GM19438 (cell line): ENCODE measurements around the gene FXYD3.
"Not testable (repeated sequence)": the region's sequence is repeated elsewhere in the genome, so short reads cannot be mapped to it uniquely, and the experiment has no call there.

Source experiments
- ATAC-seq: cut with Tn5 transposase; IDR thresholded peaks from one replicate; pipeline ENCODE4 v1.9.1; 2021; ENCODE audit warnings: low read depth; ENCODE audit not compliant: unreplicated experiment

FXYD3 gene

DNA sequence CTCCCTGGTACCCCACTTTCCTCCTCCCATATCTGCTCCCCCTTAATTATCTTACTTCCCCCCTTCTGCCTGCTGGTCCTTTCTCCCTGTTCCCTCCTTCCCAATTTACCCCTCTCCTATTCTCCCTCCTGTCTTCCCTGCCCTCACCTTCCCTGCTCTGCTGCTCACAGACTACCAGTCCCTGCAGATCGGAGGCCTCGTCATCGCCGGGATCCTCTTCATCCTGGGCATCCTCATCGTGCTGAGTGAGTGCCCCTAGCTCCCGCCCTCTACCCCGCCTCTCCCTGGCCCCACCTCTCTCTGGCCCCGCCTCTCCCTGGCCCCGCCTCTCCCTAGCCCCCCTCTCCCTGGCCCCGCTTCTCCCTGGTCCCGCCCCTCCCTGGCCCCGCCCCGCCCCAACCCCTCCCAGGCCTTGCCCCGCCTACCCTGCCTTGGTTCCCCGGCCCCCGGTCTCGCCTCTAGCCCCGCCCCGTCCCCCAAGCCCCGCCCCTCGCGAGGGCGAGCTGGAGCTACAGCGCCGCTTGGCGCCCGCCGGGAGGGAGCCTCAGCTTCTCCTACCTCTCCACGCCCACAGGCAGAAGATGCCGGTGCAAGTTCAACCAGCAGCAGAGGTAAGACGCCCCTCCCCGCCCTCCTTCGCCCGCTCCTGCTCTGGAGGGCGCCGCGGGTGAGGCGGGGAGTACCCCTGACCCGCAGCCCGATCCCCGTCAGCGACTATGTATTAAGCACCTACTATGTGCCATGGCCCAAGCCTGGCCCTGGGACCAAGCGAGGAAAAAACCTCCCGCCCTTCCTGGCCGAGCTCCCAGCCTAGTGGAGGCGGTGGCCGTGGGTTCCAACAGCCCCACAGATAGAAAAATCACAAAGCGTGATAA is 25.6 kb downstream of the FXYD3 start:
- ATAC-seq = no peak

GRCh38 chr19:35141837-35142605 is 26.4 kb downstream of the FXYD3 start:
- no peak for ATAC-seq

DNA sequence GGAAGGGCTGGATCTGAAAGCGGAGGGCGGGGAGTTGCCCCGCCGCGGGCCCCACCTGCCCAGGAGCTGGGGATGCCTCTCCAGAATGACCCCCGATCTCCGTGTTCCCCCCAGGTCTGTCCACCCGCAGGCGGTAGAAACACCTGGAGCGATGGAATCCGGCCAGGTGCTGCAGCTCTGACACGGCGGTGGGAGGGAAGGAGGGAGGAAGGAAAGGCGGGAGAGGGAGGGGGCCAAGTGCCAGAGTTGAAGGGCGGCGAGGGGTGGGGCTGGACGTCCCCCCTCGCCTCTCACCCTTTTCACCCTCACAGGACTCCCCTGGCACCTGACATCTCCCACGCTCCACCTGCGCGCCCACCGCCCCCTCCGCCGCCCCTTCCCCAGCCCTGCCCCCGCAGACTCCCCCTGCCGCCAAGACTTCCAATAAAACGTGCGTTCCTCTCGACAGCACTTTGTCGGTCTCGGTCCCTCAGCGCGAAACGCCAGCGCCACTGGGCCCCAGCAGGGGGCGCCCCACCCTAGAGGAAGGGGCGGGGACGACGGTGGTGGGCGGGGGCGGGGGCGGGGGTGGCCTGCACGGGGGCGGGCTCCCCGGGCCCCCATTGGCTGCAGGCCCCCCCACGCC is 27.1 kb downstream of the FXYD3 start:
- no peak for ATAC-seq

DNA sequence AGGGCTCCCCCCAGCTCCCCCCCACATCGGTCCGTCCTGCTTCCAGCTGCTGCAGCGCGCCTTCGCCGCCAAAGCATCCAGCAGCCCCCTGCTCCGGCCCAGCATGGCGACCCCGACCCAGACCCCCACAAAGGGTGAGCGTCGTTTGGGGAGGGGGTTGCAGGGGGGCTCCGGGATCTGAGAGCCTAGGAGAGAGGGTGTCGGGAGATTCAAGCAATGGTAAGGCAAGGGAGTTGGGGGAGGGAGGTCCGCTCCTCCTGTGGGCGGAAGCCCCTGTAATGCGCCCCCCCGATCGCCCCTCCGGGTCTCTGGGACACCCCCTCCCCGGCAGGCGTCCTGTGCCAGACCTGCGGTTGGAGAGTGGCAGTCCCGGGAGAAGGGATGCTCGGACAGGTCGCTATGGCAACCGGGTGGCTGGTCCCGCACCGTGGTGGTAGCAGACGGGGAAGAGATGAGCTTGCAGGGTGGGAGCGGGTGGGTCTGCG is 27.6 kb downstream of the FXYD3 start, which contains the start of gene FXYD7:
Gene FXYD7, plus strand, starts transcription at position 25 of the 485 bp plus-strand sequence. Its CDS starts 79 bp downstream, at position 104.
- no peak for ATAC-seq

GRCh38 chr19:35143818-35144217 is 28.2 kb downstream of the FXYD3 start:
- ATAC-seq = no peak

GRCh38 chr19:35144259-35144599 is 28.6 kb downstream of the FXYD3 start:
- ATAC-seq = no peak

DNA sequence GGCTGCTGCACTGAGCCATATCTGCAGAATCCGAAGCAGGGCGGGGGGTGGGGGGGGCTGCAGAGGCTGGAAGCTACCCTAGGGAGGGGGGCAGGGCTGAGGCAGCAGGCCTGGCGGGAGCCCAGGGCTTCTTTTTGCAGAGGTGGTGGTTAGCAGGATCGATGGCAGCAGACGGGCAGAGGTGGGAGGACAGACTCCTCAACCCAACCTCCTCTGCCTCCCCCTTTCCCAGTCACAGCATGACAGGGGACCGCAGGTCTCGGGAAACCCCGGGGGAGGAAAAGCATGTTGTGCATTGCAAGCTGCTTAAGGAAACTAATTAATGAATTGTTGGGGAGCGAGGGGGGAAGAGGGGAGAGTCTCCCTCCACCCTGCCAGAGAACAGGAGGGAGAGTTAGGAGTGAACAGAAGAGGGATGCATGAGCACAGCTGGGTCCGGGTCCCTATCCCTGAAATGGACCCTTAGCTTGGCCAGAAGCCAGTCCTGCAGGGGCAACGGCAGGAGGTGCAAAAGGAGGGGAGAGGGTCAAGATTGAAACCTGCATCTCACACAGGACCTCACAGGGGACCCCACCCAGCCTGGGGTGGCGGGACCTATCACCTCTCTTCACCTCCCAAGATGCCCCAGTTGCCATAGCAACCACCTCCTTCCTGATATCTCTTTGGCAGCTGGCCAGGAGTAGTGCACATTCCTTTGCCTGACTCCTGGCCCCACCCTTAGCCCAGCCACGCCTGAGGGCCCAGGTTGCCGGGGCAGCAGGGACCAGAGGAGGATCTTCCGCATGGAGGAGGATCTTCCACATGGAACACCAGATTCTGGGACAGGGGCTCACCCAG is 29.2 kb downstream of the FXYD3 start:
- no peak for ATAC-seq

DNA sequence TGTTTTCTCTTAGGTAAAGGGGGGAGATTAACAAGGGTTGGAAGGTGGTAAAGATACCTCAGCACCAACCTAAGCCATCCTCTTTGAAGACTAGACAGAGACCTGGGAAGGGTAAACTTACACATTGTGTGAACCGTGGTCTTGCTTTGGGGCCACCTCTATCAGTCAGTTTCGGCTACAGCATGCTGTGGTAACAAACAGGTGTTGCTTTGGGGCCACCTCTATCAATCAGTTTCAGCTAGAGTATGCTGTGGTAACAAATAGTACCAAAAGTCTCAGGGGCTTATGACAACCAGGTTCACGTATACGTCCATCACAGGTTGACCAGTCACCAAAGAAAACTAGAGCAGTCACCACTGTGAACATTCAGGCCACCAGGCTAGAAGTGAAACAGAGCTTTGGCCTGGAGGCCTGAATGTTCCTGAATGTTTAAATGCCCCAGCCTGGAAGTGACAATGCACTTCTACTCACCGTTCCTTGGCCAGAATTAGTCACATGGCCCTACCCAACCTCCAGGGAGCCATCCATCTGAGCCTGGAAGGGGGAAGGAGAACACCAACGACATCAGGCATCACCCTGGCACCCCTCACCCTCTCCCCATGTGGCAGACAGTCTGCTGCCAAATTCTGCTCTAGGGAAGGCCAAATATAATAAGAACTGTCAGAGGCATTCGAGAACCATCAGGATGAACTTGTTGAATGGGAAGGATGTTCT is 31.3 kb downstream of the FXYD3 start:
- ATAC-seq = no peak

GRCh38 chr19:35149463-35149862 is 33.8 kb downstream of the FXYD3 start:
- no peak for ATAC-seq

- ATAC-seq = no peak
Observed at GRCh38 chr19:35150445-35150844, 34.8 kb downstream of the FXYD3 start.

DNA sequence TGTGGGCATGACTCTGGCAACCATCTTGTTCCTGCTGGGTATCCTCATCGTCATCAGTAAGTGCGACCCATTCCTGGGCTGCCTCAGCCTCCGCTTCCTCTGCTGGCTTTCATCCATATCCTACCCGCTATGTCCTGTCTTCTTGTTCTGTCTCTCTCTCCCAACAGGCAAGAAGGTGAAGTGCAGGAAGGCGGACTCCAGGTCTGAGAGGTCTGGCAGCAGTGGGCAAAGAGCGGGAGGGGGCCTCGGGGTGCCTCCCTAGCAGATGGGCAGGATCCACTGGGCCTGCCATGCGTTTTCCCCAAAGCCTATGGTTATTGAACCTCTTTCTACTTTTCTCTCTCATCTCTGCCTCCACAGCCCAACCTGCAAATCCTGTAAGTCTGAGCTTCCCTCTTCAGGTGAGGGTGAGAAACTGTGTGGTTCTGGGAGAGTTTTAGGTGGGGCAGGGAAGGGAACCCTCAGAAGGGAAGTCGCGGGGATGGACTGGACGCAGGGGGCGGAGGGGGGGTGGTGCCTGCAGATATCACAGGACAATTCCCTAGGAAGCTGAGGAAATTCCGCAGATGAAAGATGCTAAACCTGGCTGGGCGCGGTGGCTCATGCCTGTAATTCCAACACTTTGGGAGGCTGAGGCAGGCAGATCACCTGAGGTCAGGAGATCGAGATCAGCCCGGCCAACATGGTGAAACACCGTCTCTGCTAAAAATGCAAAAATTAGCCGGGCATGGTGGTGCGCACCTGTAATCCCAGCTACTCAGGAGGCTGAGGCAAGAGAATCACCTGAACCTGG is 35.8 kb downstream of the FXYD3 start:
- ATAC-seq = no peak

DNA sequence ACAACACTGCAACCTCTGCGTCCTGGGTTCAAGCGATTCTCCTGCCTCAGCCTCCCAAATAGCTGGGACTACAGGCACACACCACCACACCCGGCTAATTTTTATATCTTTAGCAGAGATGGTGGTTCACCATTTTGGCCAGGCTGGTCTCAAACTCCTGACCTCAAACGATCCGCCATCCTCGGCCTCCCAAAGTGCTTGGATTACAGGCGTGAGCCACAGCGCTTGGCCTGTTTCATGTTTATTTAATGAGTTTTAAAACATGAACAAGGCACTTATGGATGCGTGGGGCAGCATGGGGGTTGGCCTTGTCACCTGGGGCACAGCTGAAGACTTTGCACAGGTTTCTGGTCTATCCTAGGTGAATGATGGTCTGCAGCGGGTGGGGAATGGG is 37.5 kb downstream of the FXYD3 start:
- ATAC-seq = not testable (repeated sequence)

DNA sequence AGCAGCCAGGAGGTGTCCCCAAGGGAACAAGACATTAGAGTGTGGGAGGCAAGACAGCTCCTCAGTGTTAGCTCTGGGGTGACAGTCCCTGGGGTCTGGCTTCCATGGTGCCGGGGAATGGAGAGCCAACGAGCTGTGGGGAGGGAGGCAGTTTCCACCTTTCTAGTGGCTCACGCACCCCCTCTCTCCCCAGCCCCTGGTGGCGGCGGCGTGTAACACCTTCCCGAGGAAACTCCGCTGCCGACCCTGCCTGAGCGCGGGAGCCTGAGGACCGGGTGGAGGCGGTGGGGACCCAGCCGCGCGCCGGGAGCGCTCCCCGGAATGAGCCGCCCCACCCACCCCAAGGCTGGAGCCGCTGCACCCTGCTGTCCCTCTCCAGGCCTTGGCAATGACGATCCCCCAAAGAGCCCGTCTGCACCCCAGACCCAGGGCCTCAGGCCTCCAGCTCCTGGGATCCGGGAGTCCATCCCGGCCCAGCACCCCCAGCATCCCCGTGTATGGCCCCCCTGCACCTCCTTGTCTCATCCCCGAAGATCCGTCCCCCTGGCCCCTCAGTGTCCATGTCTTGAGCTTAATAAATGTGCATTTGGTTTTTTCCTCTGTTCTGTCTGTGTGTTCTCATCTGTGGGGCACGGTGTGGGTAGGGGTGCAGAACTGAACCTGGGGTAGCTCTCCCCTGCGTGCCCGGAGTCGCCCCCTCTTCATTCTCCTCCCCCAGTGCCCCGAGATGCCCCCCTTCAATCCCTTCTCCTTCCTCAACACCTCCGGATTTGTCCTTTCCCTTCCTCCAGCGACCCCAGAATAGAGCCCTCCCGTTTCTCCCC is 38.3 kb downstream of the FXYD3 start:
- ATAC-seq = no peak

- ATAC-seq = peak; percentile 61
Observed at GRCh38 chr19:35154525-35155406, 39.1 kb downstream of the FXYD3 start, which contains the start of gene FXYD5. Gene FXYD5 (plus strand): TSS chr19:35154735. CDS start chr19:35155551, 816 bp downstream.

GRCh38 chr19:35155441-35155840 is 39.8 kb downstream of the FXYD3 start:
- ATAC-seq = peak; percentile 37

- no peak for ATAC-seq
Observed at GRCh38 chr19:35155981-35156672, 40.5 kb downstream of the FXYD3 start.
